SU-DHL-6 (cell line): ENCODE measurements around the gene ZIC4.

ENCODE experiments used
- H2AFZ ChIP-seq: fragments of 200-600 bp; sonication (generic); 2 replicates; pipeline ENCODE4 v1.6.1; 2014; ENCODE audit warnings: low read depth, mild to moderate bottlenecking, moderate library complexity, mixed read lengths, antibody characterized with exemption, low read length; ENCODE audit not compliant: severe bottlenecking
- H3F3A ChIP-seq: fragments of 200-600 bp; shearing (Covaris generic); 2 replicates; pipeline ENCODE4 v1.6.0; 2016; ENCODE audit warnings: antibody characterized with exemption, mild to moderate bottlenecking; ENCODE audit not compliant: insufficient read depth
- H3K27ac ChIP-seq: fragments of 200-600 bp; sonication (generic); 2 replicates; pipeline ENCODE4 v1.5.1; 2016; ENCODE audit warnings: low read depth, mild to moderate bottlenecking, low read length, moderate library complexity, mixed read lengths
- H3K27me3 ChIP-seq: fragments of 200-600 bp; sonication (generic), shearing (Covaris generic); 2 replicates; pipeline ENCODE4 v1.6.0; 2014; ENCODE audit warnings: mild to moderate bottlenecking, low read length
- H3K36me3 ChIP-seq: fragments of 200-600 bp; sonication (generic); 2 replicates; pipeline ENCODE4 v1.6.1; 2014; ENCODE audit warnings: mild to moderate bottlenecking, low read length, mixed read lengths
- H3K4me2 ChIP-seq: fragments of 300-600, 200-600 bp; shearing (Covaris generic), sonication (generic); 2 replicates; pipeline ENCODE4 v1.6.0; 2014; ENCODE audit warnings: low read length, low read depth, mild to moderate bottlenecking; ENCODE audit not compliant: poor library complexity, severe bottlenecking
- H3K4me3 ChIP-seq: fragments of 200-600 bp; sonication (generic); 2 replicates; pipeline ENCODE4 v1.5.1; 2014; ENCODE audit warnings: antibody characterized with exemption, low read length, mild to moderate bottlenecking, mixed read lengths; ENCODE audit not compliant: insufficient read depth, poor library complexity, severe bottlenecking
- H3K79me2 ChIP-seq: fragments of 200-600 bp; sonication (generic); 2 replicates; pipeline ENCODE4 v1.6.1; 2014; ENCODE audit warnings: mild to moderate bottlenecking, low read length, moderate library complexity; ENCODE audit not compliant: insufficient read depth
- H3K9ac ChIP-seq: fragments of 200-600 bp; sonication (generic); 2 replicates; pipeline ENCODE4 v1.7.0; 2014; ENCODE audit warnings: mild to moderate bottlenecking, low read length
- H3K9me2 ChIP-seq: fragments of 200-600 bp; sonication (generic); replicated peaks from 2 replicates; pipeline ENCODE4 v1.6.1; 2014; ENCODE audit warnings: low read length; ENCODE audit not compliant: insufficient read depth
- H3K9me3 ChIP-seq: fragments of 200-600 bp; sonication (generic); 2 replicates; pipeline ENCODE4 v1.6.1; 2014; ENCODE audit warnings: low read length, mixed read lengths; ENCODE audit not compliant: insufficient read depth
- H4K20me1 ChIP-seq: fragments of 200-600 bp; sonication (generic); 2 replicates; pipeline ENCODE4 v1.6.1; 2014; ENCODE audit warnings: low read depth, mild to moderate bottlenecking, antibody characterized with exemption, low read length, moderate library complexity, mixed read lengths
- EZH2phosphoT487 ChIP-seq: fragments of 200-600 bp; sonication (generic), shearing (Covaris generic); conservative IDR thresholded peaks from 2 replicates; pipeline ENCODE4 v1.6.1; 2018; ENCODE audit warnings: mild to moderate bottlenecking, antibody characterized with exemption, low read length, moderate library complexity, mixed read lengths
- TF ChIP-seq, protein P1 (sequence below): fragments of 200-600 bp; sonication (generic); IDR thresholded peaks from one replicate; pipeline ENCODE4 v1.5.1; 2017; ENCODE audit warnings: antibody characterized with exemption, mild to moderate bottlenecking, low read length, moderate library complexity; ENCODE audit not compliant: insufficient read depth, poor library complexity, severe bottlenecking

The ZIC4 gene

DNA sequence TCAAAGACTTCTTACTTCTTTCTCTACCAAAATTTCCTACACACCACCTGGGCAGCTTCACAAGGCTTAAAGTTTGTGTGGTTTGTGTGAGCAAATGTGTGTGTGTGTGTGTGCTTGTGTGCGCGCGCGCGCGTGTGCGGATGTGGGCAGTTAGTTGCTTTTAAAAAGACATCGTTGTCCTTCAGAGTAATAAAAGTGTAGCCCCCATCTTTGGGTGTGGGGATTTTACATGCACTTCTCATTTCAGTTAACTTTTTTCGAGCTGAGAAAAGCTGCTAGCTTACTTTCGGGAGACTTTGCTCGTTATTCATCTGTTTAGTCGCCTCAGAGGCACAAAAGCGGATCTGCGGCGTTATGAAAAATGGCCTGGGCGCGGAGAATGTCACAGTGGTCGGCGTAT lies 36.0 kb downstream of the ZIC4 start:
- no peaks in the 10 kb centered on the region for H4K20me1 ChIP-seq
- H3K9me2 ChIP-seq = no peaks in the 10 kb centered on the region
- no peaks in the 10 kb centered on the region for H3K9me3 ChIP-seq
- no peaks in the 10 kb centered on the region for H3K27me3 ChIP-seq
- no peaks in the 10 kb centered on the region for H3K79me2 ChIP-seq
- no peak overlapping the region for H3K27ac ChIP-seq
- H3K4me2 ChIP-seq = no peak overlapping the region
- H3K4me3 ChIP-seq = no peak overlapping the region
- no peaks in the 10 kb centered on the region for H3K36me3 ChIP-seq
- no peak overlapping the region for H2AFZ ChIP-seq
- H3K9ac ChIP-seq = no peak overlapping the region
- TF ChIP-seq, protein P1, sequence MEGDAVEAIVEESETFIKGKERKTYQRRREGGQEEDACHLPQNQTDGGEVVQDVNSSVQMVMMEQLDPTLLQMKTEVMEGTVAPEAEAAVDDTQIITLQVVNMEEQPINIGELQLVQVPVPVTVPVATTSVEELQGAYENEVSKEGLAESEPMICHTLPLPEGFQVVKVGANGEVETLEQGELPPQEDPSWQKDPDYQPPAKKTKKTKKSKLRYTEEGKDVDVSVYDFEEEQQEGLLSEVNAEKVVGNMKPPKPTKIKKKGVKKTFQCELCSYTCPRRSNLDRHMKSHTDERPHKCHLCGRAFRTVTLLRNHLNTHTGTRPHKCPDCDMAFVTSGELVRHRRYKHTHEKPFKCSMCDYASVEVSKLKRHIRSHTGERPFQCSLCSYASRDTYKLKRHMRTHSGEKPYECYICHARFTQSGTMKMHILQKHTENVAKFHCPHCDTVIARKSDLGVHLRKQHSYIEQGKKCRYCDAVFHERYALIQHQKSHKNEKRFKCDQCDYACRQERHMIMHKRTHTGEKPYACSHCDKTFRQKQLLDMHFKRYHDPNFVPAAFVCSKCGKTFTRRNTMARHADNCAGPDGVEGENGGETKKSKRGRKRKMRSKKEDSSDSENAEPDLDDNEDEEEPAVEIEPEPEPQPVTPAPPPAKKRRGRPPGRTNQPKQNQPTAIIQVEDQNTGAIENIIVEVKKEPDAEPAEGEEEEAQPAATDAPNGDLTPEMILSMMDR = no peak
- no peak for TF ChIP-seq EZH2phosphoT487
- H3F3A ChIP-seq = no peaks in the 10 kb centered on the region

GRCh38 chr3:147369661-147370123 lies 36.7 kb downstream of the ZIC4 start:
- no peak for TF ChIP-seq EZH2phosphoT487
- TF ChIP-seq, protein P1 = no peak
- Histone ChIP-seq H4K20me1 (no peaks in the 10 kb centered on the region), H3K27ac (no peak overlapping the region), H2AFZ (no peak overlapping the region), H3K9me2 (no peaks in the 10 kb centered on the region), H3K27me3 (no peaks in the 10 kb centered on the region), H3K9ac (no peak overlapping the region), H3K9me3 (no peaks in the 10 kb centered on the region), H3K4me3 (no peak overlapping the region), H3K4me2 (no peak overlapping the region), H3K79me2 (no peaks in the 10 kb centered on the region), H3F3A (no peaks in the 10 kb centered on the region), H3K36me3 (no peaks in the 10 kb centered on the region)

DNA sequence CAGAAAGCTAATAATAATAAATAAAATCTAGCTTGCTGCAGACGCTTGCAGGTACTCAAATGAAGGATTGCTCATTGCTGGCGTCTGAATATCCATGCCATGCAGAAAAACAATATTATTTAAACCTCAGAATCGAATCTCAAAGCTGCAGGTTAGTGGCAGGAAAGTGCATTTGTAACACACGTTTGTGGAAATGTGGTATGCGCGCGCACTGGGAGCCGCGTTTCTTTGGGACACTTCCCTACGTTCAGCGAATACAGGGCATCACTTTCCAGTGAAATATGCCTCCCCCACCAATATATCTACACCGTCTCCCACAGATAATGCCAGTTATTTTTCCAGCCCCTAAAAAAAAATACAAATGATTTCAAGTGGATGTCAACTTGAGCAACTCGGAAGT lies 37.1 kb downstream of the ZIC4 start:
- Histone ChIP-seq H3F3A (no peaks in the 10 kb centered on the region), H2AFZ (no peak overlapping the region), H3K4me3 (no peak overlapping the region), H3K9me2 (no peaks in the 10 kb centered on the region), H4K20me1 (no peaks in the 10 kb centered on the region), H3K79me2 (no peaks in the 10 kb centered on the region), H3K27me3 (no peaks in the 10 kb centered on the region), H3K9ac (no peak overlapping the region), H3K4me2 (no peak overlapping the region), H3K27ac (no peak overlapping the region), H3K36me3 (no peaks in the 10 kb centered on the region), H3K9me3 (no peaks in the 10 kb centered on the region)
- TF ChIP-seq, protein P1 = no peak
- TF ChIP-seq EZH2phosphoT487 = no peak
